Muscle layer of colon (tissue), 2 donors: ENCODE data around the gene OR10A2.
"Not testable (repeated sequence)": the region's sequence is repeated elsewhere in the genome, so short reads cannot be mapped to it uniquely, and the experiment has no call there.

Experiments
- H3K27ac ChIP-seq: one replicate; pipeline ENCODE4 v1.7.0; 2013; ENCODE audit warnings: low read depth, mild to moderate bottlenecking, low read length, moderate library complexity
- H3K27me3 ChIP-seq, 2 donors: one replicate each; pipeline ENCODE4 v1.7.0; 2013; ENCODE audit warnings: low read length in 2 of 2, mild to moderate bottlenecking in 2 of 2; ENCODE audit not compliant: insufficient read depth in 2 of 2, control insufficient read depth in 1 of 2
- H3K36me3 ChIP-seq: one replicate; pipeline ENCODE4 v1.7.0; 2013; ENCODE audit warnings: mild to moderate bottlenecking, low read length; ENCODE audit not compliant: insufficient read depth
- H3K4me1 ChIP-seq: one replicate; pipeline ENCODE4 v1.7.0; 2013; ENCODE audit warnings: mild to moderate bottlenecking, low read length; ENCODE audit not compliant: insufficient read depth
- H3K4me3 ChIP-seq, 2 donors: one replicate each; pipeline ENCODE4 v1.7.0; 2013; ENCODE audit warnings: low read length in 2 of 2, low read depth in 1 of 2, mild to moderate bottlenecking in 1 of 2, moderate library complexity in 1 of 2
- H3K9ac ChIP-seq: one replicate; pipeline ENCODE4 v1.7.0; 2013; ENCODE audit warnings: low read length
- H3K9me3 ChIP-seq: one replicate; pipeline ENCODE4 v1.7.0; 2013; ENCODE audit warnings: mild to moderate bottlenecking, low read length
- donor health status: abdominal sarcoma.
- donor health status: Adenocarcinoma of cecum.

The OR10A2 gene

GRCh38 chr11:6888830-6889229, 26.0 kb downstream of the OR10A2 start:
- no peaks in the 10 kb centered on the region for H3K36me3 ChIP-seq
- no peaks in the 10 kb centered on the region for H3K4me1 ChIP-seq
- peaks cover 3% of the 10 kb centered on the region for H3K9me3 ChIP-seq
- H3K27ac ChIP-seq = no peak overlapping the region
- H3K27me3 ChIP-seq = no peaks in the 10 kb centered on the region
- no peak overlapping the region for H3K4me3 ChIP-seq
- no peak overlapping the region for H3K9ac ChIP-seq

GRCh38 chr11:6889835-6890234, 27.0 kb downstream of the OR10A2 start:
- Histone ChIP-seq H3K9me3 (peaks cover 3% of the 10 kb centered on the region), H3K27me3 (no peaks in the 10 kb centered on the region), H3K4me1 (no peaks in the 10 kb centered on the region), H3K4me3 (no peak overlapping the region), H3K27ac (no peak overlapping the region), H3K9ac (no peak overlapping the region), H3K36me3 (no peaks in the 10 kb centered on the region)

- H3K36me3 ChIP-seq = no peaks in the 10 kb centered on the region
- H3K9ac ChIP-seq = no peak within 1 kb of the TSS
Measured at GRCh38 chr11:6892400-6892799, 29.5 kb downstream of the OR10A2 start, which contains the start of gene OR2D2. TSS of gene OR2D2 (minus strand) at chr11:6892500. CDS start at chr11:6892500, 0 bp downstream.

GRCh38 chr11:6894097-6894496, 31.2 kb downstream of the OR10A2 start:
- Histone ChIP-seq H3K9ac (no peak overlapping the region), H3K27me3 (no peaks in the 10 kb centered on the region), H3K4me1 (no peaks in the 10 kb centered on the region), H3K4me3 (no peak overlapping the region), H3K36me3 (no peaks in the 10 kb centered on the region), H3K27ac (no peak overlapping the region), H3K9me3 (no peaks in the 10 kb centered on the region)

More at GRCh38 chr11:6892400-6892799, 29.5 kb downstream of the OR10A2 start, which contains the start of gene OR2D2:
- Histone ChIP-seq H3K27ac (no peak within 1 kb of the TSS), H3K9me3 (peaks cover 3% of the 10 kb centered on the region), H3K4me3 (no peak within 1 kb of the TSS), H3K27me3 (no peaks in the 10 kb centered on the region), H3K4me1 (no peaks in the 10 kb centered on the region)

- H3K9ac ChIP-seq = no peak overlapping the region
Measured at GRCh38 chr11:6895010-6895409, 32.2 kb downstream of the OR10A2 start.

GRCh38 chr11:6898911-6899310, 36.1 kb downstream of the OR10A2 start:
- H3K27me3 ChIP-seq = no peaks in the 10 kb centered on the region
- no peaks in the 10 kb centered on the region for H3K9me3 ChIP-seq
- H3K9ac ChIP-seq = no peak overlapping the region
- H3K36me3 ChIP-seq = no peaks in the 10 kb centered on the region
- H3K4me3 ChIP-seq = no peak overlapping the region
- H3K4me1 ChIP-seq = no peaks in the 10 kb centered on the region
- no peak overlapping the region for H3K27ac ChIP-seq

More at GRCh38 chr11:6895010-6895409, 32.2 kb downstream of the OR10A2 start:
- H3K27ac ChIP-seq = no peak overlapping the region
- no peaks in the 10 kb centered on the region for H3K9me3 ChIP-seq
- H3K36me3 ChIP-seq = no peaks in the 10 kb centered on the region
- no peaks in the 10 kb centered on the region for H3K27me3 ChIP-seq
- no peak overlapping the region for H3K4me3 ChIP-seq
- no peaks in the 10 kb centered on the region for H3K4me1 ChIP-seq

GRCh38 chr11:6900327-6900999, 37.6 kb downstream of the OR10A2 start:
- Histone ChIP-seq H3K4me1 (no peaks in the 10 kb centered on the region), H3K9ac (no peak overlapping the region), H3K36me3 (no peaks in the 10 kb centered on the region), H3K27ac (no peak overlapping the region), H3K9me3 (no peaks in the 10 kb centered on the region), H3K4me3 (no peak overlapping the region), H3K27me3 (no peaks in the 10 kb centered on the region)

- H3K36me3 ChIP-seq, H3K4me3 ChIP-seq, H3K4me1 ChIP-seq, H3K27ac ChIP-seq, H3K9me3 ChIP-seq, H3K27me3 ChIP-seq, H3K9ac ChIP-seq: not testable (repeated sequence)
Measured at GRCh38 chr11:6904804-6905203, 41.9 kb downstream of the OR10A2 start.

- H3K36me3 ChIP-seq = no peaks in the 10 kb centered on the region
- no peak overlapping the region for H3K27ac ChIP-seq
- H3K27me3 ChIP-seq = no peaks in the 10 kb centered on the region
- no peak overlapping the region for H3K9ac ChIP-seq
- H3K4me1 ChIP-seq = no peaks in the 10 kb centered on the region
- H3K4me3 ChIP-seq = no peak overlapping the region
- H3K9me3 ChIP-seq = no peaks in the 10 kb centered on the region
Measured at GRCh38 chr11:6911378-6911777, 48.5 kb downstream of the OR10A2 start.

GRCh38 chr11:6911948-6912347, 49.1 kb downstream of the OR10A2 start:
- Histone ChIP-seq H3K9me3 (no peaks in the 10 kb centered on the region), H3K27ac (no peak overlapping the region), H3K27me3 (no peaks in the 10 kb centered on the region), H3K4me1 (no peaks in the 10 kb centered on the region), H3K9ac (no peak overlapping the region), H3K36me3 (no peaks in the 10 kb centered on the region), H3K4me3 (no peak overlapping the region)

GRCh38 chr11:6919698-6920097, 56.8 kb downstream of the OR10A2 start:
- no peaks in the 10 kb centered on the region for H3K9me3 ChIP-seq
- H3K4me3 ChIP-seq = no peak overlapping the region
- H3K4me1 ChIP-seq = no peaks in the 10 kb centered on the region
- H3K9ac ChIP-seq = no peak overlapping the region
- no peaks in the 10 kb centered on the region for H3K27me3 ChIP-seq
- no peaks in the 10 kb centered on the region for H3K36me3 ChIP-seq
- no peak overlapping the region for H3K27ac ChIP-seq

GRCh38 chr11:6920702-6921101, 57.8 kb downstream of the OR10A2 start, which contains the start of gene OR2D3:
TSS of gene OR2D3 (plus strand) at chr11:6921002. CDS start at chr11:6921002, 0 bp downstream.
- no peak within 1 kb of the TSS for H3K27ac ChIP-seq
- H3K36me3 ChIP-seq = no peaks in the 10 kb centered on the region
- no peaks in the 10 kb centered on the region for H3K27me3 ChIP-seq
- no peaks in the 10 kb centered on the region for H3K9me3 ChIP-seq
- no peak within 1 kb of the TSS for H3K9ac ChIP-seq
- no peak within 1 kb of the TSS for H3K4me3 ChIP-seq
- no peaks in the 10 kb centered on the region for H3K4me1 ChIP-seq
